Endothelial cell of umbilical vein (primary cell): ENCODE results near the gene OMD. TPM values are rescaled to one million over a fixed set of nuclear protein-coding genes. Genes with fewer than 3 reads are reported as not detected.

Experiments
- BruUV-seq: library from RNA; stranded (reverse); fragments of 400-500 nt; replicated peaks from 2 replicates; lab custom pipeline; 2021; lab: Mats Ljungman, UMichigan
- CTCF ChIA-PET: fragments of 300-600, 350-600 bp; sonication (Branson Sonifier 250); formaldehyde crosslinking; loops from one replicate; lab custom pipeline; 2021; ENCODE audit warnings: antibody characterized with exemption, inconsistent platforms; lab: Charles Lee
- POLR2A ChIA-PET: fragments of 300-600, 350-600 bp; sonication (Branson Sonifier 250); formaldehyde crosslinking; loops from one replicate; lab custom pipeline; 2021; ENCODE audit warnings: antibody characterized with exemption, inconsistent platforms; lab: Charles Lee
- DNase-seq: peaks from one replicate; pipeline ENCODE4 v3.0.0-alpha.2; 2011; ENCODE audit warnings: low read depth, low spot score
- FAIRE-seq: peaks from 2 replicates; lab custom pipeline; 2011; peaks lifted over from hg19 to GRCh38; lab: Jason Lieb, UNC
- H2AFZ ChIP-seq: 2 replicates; pipeline ENCODE4 v1.6.0; 2012; ENCODE audit warnings: low read depth, low read length, control low read depth, inconsistent platforms
- H3K27ac ChIP-seq: 2 replicates; pipeline ENCODE4 v1.5.1; 2011; ENCODE audit warnings: low read depth, mild to moderate bottlenecking, control low read depth, low read length, moderate library complexity; ENCODE audit not compliant: insufficient read depth
- H3K27me3 ChIP-seq, 2 experiments: 2 replicates each; pipeline versions ENCODE4 v1.6.0 to v1.6.1; 2011; ENCODE audit warnings: low read length in 2 of 2, mixed read lengths in 1 of 2; ENCODE audit not compliant: control insufficient read depth in 2 of 2, insufficient read depth in 2 of 2
- H3K36me3 ChIP-seq, 2 experiments: 2 replicates in 1 of 2; 3 replicates in 1 of 2; pipeline ENCODE4 v1.5.1; 2011; ENCODE audit warnings: low read length in 2 of 2, mild to moderate bottlenecking in 1 of 2, moderate library complexity in 1 of 2; ENCODE audit not compliant: control insufficient read depth in 2 of 2, insufficient read depth in 2 of 2; ENCODE audit errors: extremely low read depth in 1 of 2
- H3K4me1 ChIP-seq: 3 replicates; pipeline ENCODE4 v1.5.1; 2011; ENCODE audit warnings: mild to moderate bottlenecking, low read length; ENCODE audit not compliant: control insufficient read depth, insufficient read depth; ENCODE audit errors: extremely low read depth
- H3K4me2 ChIP-seq: 2 replicates; pipeline ENCODE4 v1.6.1; 2011; ENCODE audit warnings: low read length, control low read depth, mixed read lengths; ENCODE audit not compliant: insufficient read depth
- H3K4me3 ChIP-seq, 3 experiments: fragments of 200-600 bp in 1 of 3; sonication (generic), shearing (Covaris generic) in 1 of 3; replicated peaks in 1 of 3; 2 replicates each; pipeline ENCODE4 v1.5.1; 2011 to 2016; ENCODE audit warnings: control low read depth in 3 of 3, low read length in 3 of 3, mild to moderate bottlenecking in 2 of 3, inconsistent platforms in 1 of 3, low read depth in 1 of 3, moderate library complexity in 1 of 3; ENCODE audit not compliant: insufficient read depth in 1 of 3
- H3K79me2 ChIP-seq: 2 replicates; pipeline ENCODE4 v1.6.0; 2012; ENCODE audit warnings: low read length, inconsistent platforms; ENCODE audit not compliant: control insufficient read depth, insufficient read depth
- H3K9ac ChIP-seq: replicated peaks from 2 replicates; pipeline ENCODE3; 2011; ENCODE audit warnings: low read length, control low read depth; ENCODE audit not compliant: insufficient read depth; ENCODE audit errors: extremely low read depth
- H3K9me1 ChIP-seq: replicated peaks from 3 replicates; pipeline ENCODE4 v1.6.0; 2011; ENCODE audit warnings: mild to moderate bottlenecking, low read length; ENCODE audit not compliant: control insufficient read depth, insufficient read depth; ENCODE audit errors: extremely low read depth
- H3K9me3 ChIP-seq: replicated peaks from 2 replicates; pipeline ENCODE4 v1.5.1; 2012; ENCODE audit warnings: low read length, inconsistent platforms; ENCODE audit not compliant: control insufficient read depth, insufficient read depth
- H4K20me1 ChIP-seq: replicated peaks from 2 replicates; pipeline ENCODE3; 2011; ENCODE audit warnings: mild to moderate bottlenecking, low read length; ENCODE audit not compliant: control insufficient read depth, insufficient read depth; ENCODE audit errors: extremely low read depth
- EZH2 ChIP-seq: IDR thresholded peaks from 2 replicates; pipeline ENCODE4 v1.6.1; 2012; ENCODE audit warnings: borderline replicate concordance, low read depth, mild to moderate bottlenecking, moderate library complexity, low read length, inconsistent platforms; ENCODE audit not compliant: severe bottlenecking
- FOS ChIP-seq: IDR thresholded peaks from 2 replicates; pipeline ENCODE4 v1.6.1; 2011; ENCODE audit warnings: mild to moderate bottlenecking, low read length, moderate library complexity, borderline replicate concordance; ENCODE audit not compliant: insufficient read depth
- GATA2 ChIP-seq: IDR thresholded peaks from 2 replicates; pipeline ENCODE4 v1.7.0; 2011; ENCODE audit warnings: low read depth, mild to moderate bottlenecking, moderate library complexity, mixed read lengths, low read length; ENCODE audit not compliant: insufficient read length, insufficient read depth
- JUN ChIP-seq: IDR thresholded peaks from 2 replicates; pipeline ENCODE4 v1.6.1; 2011; ENCODE audit warnings: borderline replicate concordance, low read depth; ENCODE audit not compliant: insufficient read length, insufficient read depth
- MYC ChIP-seq: IDR thresholded peaks from one replicate; pipeline ENCODE4 v1.6.1; 2011; ENCODE audit warnings: mild to moderate bottlenecking, low read depth, low read length
- POLR2A ChIP-seq: IDR thresholded peaks from 2 replicates; pipeline ENCODE4 v1.6.1; 2012; ENCODE audit warnings: low read depth, mild to moderate bottlenecking, control low read depth, low read length
- POLR2AphosphoS5 ChIP-seq: IDR thresholded peaks from 2 replicates; pipeline ENCODE4 v1.6.1; 2012; ENCODE audit warnings: low read depth, mild to moderate bottlenecking, control low read depth, low read length, moderate library complexity; ENCODE audit not compliant: insufficient read depth
- dilution Hi-C: fragments of 300-500 bp; cut with MboI; formaldehyde crosslinking; loops from one replicate; pipeline ENCODE4 v1.15.0; 2019; ENCODE audit warnings: low sequenced_read_pairs; ENCODE audit not compliant: extremely low pct_ligation_motif_present
- intact Hi-C: fragments of 100-400 bp; cut with micrococcal nuclease; formaldehyde crosslinking; loops from one replicate; pipeline ENCODE4 v1.10.0; 2022
- polyA plus RNA-seq, 4 experiments: library from polyadenylated mRNA; depleted of rRNA in 3 of 4; stranded (reverse) in 3 of 4; unstranded in 1 of 4; fragments of >200 nt; gene quantifications; 2 replicates each; pipeline versions ENCODE4 v1.2.1 to v1.2.3, GENCODE V29; 2011 to 2012; ENCODE audit warnings: missing spikeins in 1 of 4
- total RNA-seq: library from RNA; stranded (reverse); gene quantifications from 2 replicates; pipeline ENCODE4 v1.2.3, GENCODE V29; 2021
- TF ChIP-seq, protein P1 (sequence below), 2 donors: IDR thresholded peaks; 1 replicate in 1 of 2; 2 replicates in 1 of 2; pipeline ENCODE4 v1.5.1; 2011; ENCODE audit warnings: low read length in 2 of 2, mild to moderate bottlenecking in 2 of 2, moderate library complexity in 2 of 2, control low read depth in 1 of 2, inconsistent platforms in 1 of 2, low read depth in 1 of 2; ENCODE audit not compliant: insufficient read depth in 1 of 2; ENCODE audit errors: extremely low read depth in 1 of 2
- TF ChIP-seq, protein P2 (sequence below): IDR thresholded peaks from 2 replicates; pipeline ENCODE4 v1.6.1; 2011; ENCODE audit not compliant: insufficient read depth, insufficient read length

OMD gene
- total and polyA plus RNA-seq, 2 donors (not counting 3 experiments of a cell fraction or from before 2014, with no cell fraction given): not detected

DNA sequence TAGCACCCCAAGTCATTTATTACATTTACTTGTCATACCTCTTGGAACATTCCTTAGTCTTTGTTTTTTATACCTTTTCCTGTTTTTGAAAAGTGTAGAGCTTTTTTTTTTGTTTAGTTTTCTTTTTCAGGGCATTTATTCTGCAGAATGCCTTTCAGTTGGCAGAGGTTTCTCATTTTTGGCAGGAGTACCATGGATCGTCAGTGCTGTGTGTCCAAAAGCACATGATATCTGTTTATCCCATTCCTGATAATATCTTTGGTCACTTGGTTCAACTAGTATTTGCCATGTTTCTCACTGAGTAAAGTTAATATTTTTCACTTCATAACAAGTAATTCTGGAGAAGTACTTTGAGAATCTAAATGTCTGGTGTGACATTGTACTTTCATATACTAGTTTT lies 30.6 kb downstream of the OMD start:
- H3K9ac ChIP-seq: no peak overlapping the region
- POLR2A ChIA-PET: no interaction called here
- no peak overlapping the region for H2AFZ ChIP-seq
- CTCF ChIA-PET: interaction anchor here (1.1 to 1.6 kb wide), 2 partner anchors 46 to 51 kb away, joined by 4 to 5 read pairs; no protein-coding TSS in a partner anchor
- no peaks in the 10 kb centered on the region for H3K9me3 ChIP-seq
- FAIRE-seq (no peak), DNase-seq (peak; percentile 71)
- no peaks in the 10 kb centered on the region for H3K4me1 ChIP-seq
- no TSS peak for BruUV-seq
- H3K27ac ChIP-seq: no peak overlapping the region
- H3K27me3 ChIP-seq: no peaks in the 10 kb centered on the region
- H3K4me2 ChIP-seq: no peak overlapping the region
- no peak for TF ChIP-seq MYC
- no peak for TF ChIP-seq JUN
- no peak for TF ChIP-seq POLR2A
- TF ChIP-seq, protein P1, sequence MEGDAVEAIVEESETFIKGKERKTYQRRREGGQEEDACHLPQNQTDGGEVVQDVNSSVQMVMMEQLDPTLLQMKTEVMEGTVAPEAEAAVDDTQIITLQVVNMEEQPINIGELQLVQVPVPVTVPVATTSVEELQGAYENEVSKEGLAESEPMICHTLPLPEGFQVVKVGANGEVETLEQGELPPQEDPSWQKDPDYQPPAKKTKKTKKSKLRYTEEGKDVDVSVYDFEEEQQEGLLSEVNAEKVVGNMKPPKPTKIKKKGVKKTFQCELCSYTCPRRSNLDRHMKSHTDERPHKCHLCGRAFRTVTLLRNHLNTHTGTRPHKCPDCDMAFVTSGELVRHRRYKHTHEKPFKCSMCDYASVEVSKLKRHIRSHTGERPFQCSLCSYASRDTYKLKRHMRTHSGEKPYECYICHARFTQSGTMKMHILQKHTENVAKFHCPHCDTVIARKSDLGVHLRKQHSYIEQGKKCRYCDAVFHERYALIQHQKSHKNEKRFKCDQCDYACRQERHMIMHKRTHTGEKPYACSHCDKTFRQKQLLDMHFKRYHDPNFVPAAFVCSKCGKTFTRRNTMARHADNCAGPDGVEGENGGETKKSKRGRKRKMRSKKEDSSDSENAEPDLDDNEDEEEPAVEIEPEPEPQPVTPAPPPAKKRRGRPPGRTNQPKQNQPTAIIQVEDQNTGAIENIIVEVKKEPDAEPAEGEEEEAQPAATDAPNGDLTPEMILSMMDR (IDR thresholded peaks at IDR 0.05; ENCODE audit: extremely low read depth in 1 of 2, insufficient read depth in 1 of 2, low read depth in 1 of 2, low read length in 2 of 2): no peak
- TF ChIP-seq, protein P2, sequence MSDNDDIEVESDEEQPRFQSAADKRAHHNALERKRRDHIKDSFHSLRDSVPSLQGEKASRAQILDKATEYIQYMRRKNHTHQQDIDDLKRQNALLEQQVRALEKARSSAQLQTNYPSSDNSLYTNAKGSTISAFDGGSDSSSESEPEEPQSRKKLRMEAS: no peak
- no peak for TF ChIP-seq FOS
- TF ChIP-seq POLR2AphosphoS5: no peak
- no peak for TF ChIP-seq GATA2
- TF ChIP-seq EZH2: no peak
- intact Hi-C loops: no loop called here
- no peaks in the 10 kb centered on the region for H3K79me2 ChIP-seq
- H4K20me1 ChIP-seq: no peaks in the 10 kb centered on the region
- dilution Hi-C loops: no loop called here
- H3K36me3 ChIP-seq: no peaks in the 10 kb centered on the region
- H3K4me3 ChIP-seq: no peak overlapping the region
- no peaks in the 10 kb centered on the region for H3K9me1 ChIP-seq
